Measurements from ENCODE around the gene TSPAN3. TPM values are rescaled to one million over a fixed set of nuclear protein-coding genes. Genes with fewer than 3 reads are reported as not detected.

Gene TSPAN3
- 543 TPM for total RNA-seq

GRCh38 chr15:77070495-77071304 is at the start of gene TSPAN3:
Gene TSPAN3 (minus strand): TSS chr15:77071109. CDS start chr15:77070954, 155 bp downstream.

GRCh38 chr15:76994971-76995945 is 75.7 kb downstream of the TSPAN3 start, which contains the start of gene PSTPIP1:
Gene PSTPIP1 (plus strand): TSS chr15:76995126. CDS start chr15:76995574, 448 bp downstream.

Other genes with a start within 250 kb of the TSPAN3 start
- 98.8 TPM for gene SCAPER, start 165.8 kb downstream of the TSPAN3 start, total RNA-seq
- 117 TPM for gene RCN2, start 139.4 kb downstream of the TSPAN3 start, total RNA-seq
- 3.4 TPM for gene PSTPIP1, start 76.0 kb downstream of the TSPAN3 start, total RNA-seq